Nephron (organoid): ENCODE measurements around the gene RBBP8.
A peak's percentile ranks its signal among the peaks of the same experiment; 100 is the strongest.

Source experiments
- H3K27ac Mint-ChIP-seq, 3 experiments: 2 replicates each; pipeline ENCODE4 v1.8.0; 2020; ENCODE audit warnings: mixed read lengths in 3 of 3, mild to moderate bottlenecking in 2 of 3, moderate library complexity in 1 of 3
- H3K27me3 Mint-ChIP-seq: 2 replicates; pipeline ENCODE4 v1.8.0; 2021; ENCODE audit warnings: low read depth, mild to moderate bottlenecking, moderate library complexity, mixed read lengths
- H3K36me3 Mint-ChIP-seq: 2 replicates; pipeline ENCODE4 v1.8.0; 2020; ENCODE audit warnings: low read depth, mixed read lengths
- H3K4me1 Mint-ChIP-seq: 2 replicates; pipeline ENCODE4 v1.8.0; 2020; ENCODE audit warnings: mixed read lengths
- H3K4me3 Mint-ChIP-seq, 3 experiments: 2 replicates each; pipeline ENCODE4 v1.8.0; 2020; ENCODE audit warnings: mild to moderate bottlenecking in 3 of 3, mixed read lengths in 3 of 3, moderate library complexity in 2 of 3
- H3K9me3 Mint-ChIP-seq: 2 replicates; pipeline ENCODE4 v1.8.0; 2020; ENCODE audit warnings: mixed read lengths
- CTCF ChIP-seq, 3 experiments: fragments of 200-600 bp; sonication (generic); IDR thresholded peaks; one replicate each; pipeline ENCODE4 v1.5.0; 2021; ENCODE audit warnings: antibody characterized with exemption in 3 of 3; ENCODE audit not compliant: unreplicated experiment in 3 of 3

RBBP8 gene

GRCh38 chr18:23003289-23003688, 70.2 kb downstream of the RBBP8 start:
- TF ChIP-seq CTCF (IDR thresholded peaks at IDR 0.05; ENCODE audit: unreplicated experiment in 3 of 3) = no peak
- no peaks in the 10 kb centered on the region for H3K27me3 Mint-ChIP-seq
- peaks cover 35% of the 10 kb centered on the region for H3K36me3 Mint-ChIP-seq
- H3K4me3 Mint-ChIP-seq = no peak overlapping the region
- H3K4me1 Mint-ChIP-seq = no peaks in the 10 kb centered on the region
- H3K27ac Mint-ChIP-seq = peak overlapping the region in 1 of 3 experiments; percentile 24
- no peaks in the 10 kb centered on the region for H3K9me3 Mint-ChIP-seq

GRCh38 chr18:23012249-23012648, 79.1 kb downstream of the RBBP8 start:
- Mint-ChIP-seq H3K4me1 (no peaks in the 10 kb centered on the region), H3K4me3 (no peak overlapping the region), H3K36me3 (peaks cover 20% of the 10 kb centered on the region), H3K27ac (no peak overlapping the region), H3K9me3 (no peaks in the 10 kb centered on the region), H3K27me3 (no peaks in the 10 kb centered on the region)
- no peak for TF ChIP-seq CTCF (IDR thresholded peaks at IDR 0.05; ENCODE audit: unreplicated experiment in 3 of 3)

GRCh38 chr18:23020555-23021294, 87.6 kb downstream of the RBBP8 start:
- Mint-ChIP-seq H3K4me3 (no peak overlapping the region), H3K9me3 (no peaks in the 10 kb centered on the region)

GRCh38 chr18:23021623-23022022, 88.5 kb downstream of the RBBP8 start:
- Mint-ChIP-seq H3K27ac (no peak overlapping the region), H3K4me1 (no peaks in the 10 kb centered on the region), H3K4me3 (no peak overlapping the region), H3K9me3 (no peaks in the 10 kb centered on the region), H3K36me3 (peaks cover 32% of the 10 kb centered on the region), H3K27me3 (no peaks in the 10 kb centered on the region)
- no peak for TF ChIP-seq CTCF (IDR thresholded peaks at IDR 0.05; ENCODE audit: unreplicated experiment in 3 of 3)

More at GRCh38 chr18:23020555-23021294, 87.6 kb downstream of the RBBP8 start:
- peaks cover 29% of the 10 kb centered on the region for H3K36me3 Mint-ChIP-seq
- H3K4me1 Mint-ChIP-seq = no peaks in the 10 kb centered on the region
- no peak overlapping the region for H3K27ac Mint-ChIP-seq
- TF ChIP-seq CTCF (IDR thresholded peaks at IDR 0.05; ENCODE audit: unreplicated experiment in 3 of 3) = no peak
- no peaks in the 10 kb centered on the region for H3K27me3 Mint-ChIP-seq

- no peaks in the 10 kb centered on the region for H3K27me3 Mint-ChIP-seq
- H3K9me3 Mint-ChIP-seq = no peaks in the 10 kb centered on the region
- no peaks in the 10 kb centered on the region for H3K4me1 Mint-ChIP-seq
- H3K27ac Mint-ChIP-seq = no peak overlapping the region
- H3K36me3 Mint-ChIP-seq = peaks cover 16% of the 10 kb centered on the region
- no peak for TF ChIP-seq CTCF (IDR thresholded peaks at IDR 0.05; ENCODE audit: unreplicated experiment in 3 of 3)
- no peak overlapping the region for H3K4me3 Mint-ChIP-seq
Measured at GRCh38 chr18:23032030-23032582, 99.0 kb downstream of the RBBP8 start.

GRCh38 chr18:23033056-23033455, 99.9 kb downstream of the RBBP8 start:
- Mint-ChIP-seq H3K4me3 (no peak overlapping the region), H3K9me3 (no peaks in the 10 kb centered on the region), H3K4me1 (no peaks in the 10 kb centered on the region), H3K36me3 (peaks cover 6% of the 10 kb centered on the region), H3K27me3 (no peaks in the 10 kb centered on the region), H3K27ac (no peak overlapping the region)
- no peak for TF ChIP-seq CTCF (IDR thresholded peaks at IDR 0.05; ENCODE audit: unreplicated experiment in 3 of 3)
